NCI-H2227 (cell line): ENCODE measurements around the gene OPHN1.

ENCODE experiments used
- DNase-seq: peaks from one replicate; lab custom pipeline; 2025; ENCODE audit not compliant: unreplicated experiment; lab: John Stamatoyannopoulos, UW

Gene OPHN1

GRCh38 chrX:68433155-68433980, at the start of gene OPHN1:
OPHN1 (minus strand) TSS chrX:68433495; CDS start chrX:68433020, 475 bp downstream.
- DNase-seq = peak; percentile 88

GRCh38 chrX:68480969-68481368, 47.7 kb upstream of the OPHN1 start:
- no peak for DNase-seq

GRCh38 chrX:68464796-68465195, 31.5 kb upstream of the OPHN1 start:
- no peak for DNase-seq

GRCh38 chrX:68463880-68464279, 30.6 kb upstream of the OPHN1 start:
- no peak for DNase-seq

- DNase-seq = peak; percentile 73
Observed at GRCh38 chrX:68462653-68463052, 29.4 kb upstream of the OPHN1 start.

- no peak for DNase-seq
Observed at GRCh38 chrX:68462197-68462596, 28.9 kb upstream of the OPHN1 start.

- DNase-seq = no peak
Observed at GRCh38 chrX:68461576-68461975, 28.3 kb upstream of the OPHN1 start.

GRCh38 chrX:68461093-68461492, 27.8 kb upstream of the OPHN1 start:
- DNase-seq = no peak

- DNase-seq = no peak
Observed at GRCh38 chrX:68455151-68455510, 21.8 kb upstream of the OPHN1 start.

- no peak for DNase-seq
Observed at GRCh38 chrX:68454476-68455150, 21.3 kb upstream of the OPHN1 start.

GRCh38 chrX:68451720-68452119, 18.4 kb upstream of the OPHN1 start:
- no peak for DNase-seq

GRCh38 chrX:68443155-68443868, 10.0 kb upstream of the OPHN1 start:
- DNase-seq = no peak

- DNase-seq = peak; percentile 37
Observed at GRCh38 chrX:68440940-68441339, 7.6 kb upstream of the OPHN1 start.

GRCh38 chrX:68440442-68440841, 7.1 kb upstream of the OPHN1 start:
- DNase-seq = no peak

GRCh38 chrX:68439341-68439740, 6.0 kb upstream of the OPHN1 start:
- no peak for DNase-seq

GRCh38 chrX:68438575-68438974, 5.3 kb upstream of the OPHN1 start:
- no peak for DNase-seq

GRCh38 chrX:68433981-68434299, 645 bp upstream of the OPHN1 start:
- no peak for DNase-seq

GRCh38 chrX:68432648-68433047, 647 bp downstream of the OPHN1 start:
- DNase-seq = peak; percentile 40

- DNase-seq = no peak
Observed at GRCh38 chrX:68431836-68432235, 1.5 kb downstream of the OPHN1 start.

- DNase-seq = no peak
Observed at GRCh38 chrX:68429216-68429615, 4.1 kb downstream of the OPHN1 start.

- DNase-seq = no peak
Observed at GRCh38 chrX:68428431-68428830, 4.9 kb downstream of the OPHN1 start.

- no peak for DNase-seq
Observed at GRCh38 chrX:68424719-68425118, 8.6 kb downstream of the OPHN1 start.
